Activated CD8-positive, alpha-beta T cell treated with anti-CD3 and anti-CD28 coated beads for 36 hours (primary cell): ENCODE data around the gene ACADS. TPM values are rescaled to one million over a fixed set of nuclear protein-coding genes. Genes with fewer than 3 reads are reported as not detected.

Source experiments
- ATAC-seq: fragments of 200-7000 bp; cut with Tn5 transposase; one replicate; pipeline ENCODE4 v1.10.0; 2021; ENCODE audit warnings: mild to moderate bottlenecking, moderate library complexity
- CTCF ChIA-PET: fragments of 350-600 bp; sonication (Branson Sonifier 250); formaldehyde crosslinking; loops from one replicate; lab custom pipeline; 2021; ENCODE audit warnings: antibody characterized with exemption; lab: Charles Lee
- POLR2A ChIA-PET: fragments of 350-600 bp; sonication (Branson Sonifier 250); formaldehyde crosslinking; loops from one replicate; lab custom pipeline; 2021; ENCODE audit warnings: antibody characterized with exemption; lab: Charles Lee
- DNase-seq: peaks from one replicate; pipeline ENCODE4 v3.0.0-alpha.2; 2020
- H3K27ac Mint-ChIP-seq: one replicate; pipeline ENCODE4 v1.8.0; 2021; ENCODE audit warnings: mild to moderate bottlenecking, mixed read lengths
- H3K27me3 Mint-ChIP-seq: one replicate; pipeline ENCODE4 v1.8.0; 2021; ENCODE audit warnings: mixed read lengths
- H3K36me3 Mint-ChIP-seq: one replicate; pipeline ENCODE4 v1.8.0; 2021; ENCODE audit warnings: low read depth, mixed read lengths
- H3K4me1 Mint-ChIP-seq: one replicate; pipeline ENCODE4 v1.8.0; 2021; ENCODE audit warnings: low read depth, mixed read lengths
- H3K4me3 Mint-ChIP-seq: one replicate; pipeline ENCODE4 v1.8.0; 2021; ENCODE audit warnings: mild to moderate bottlenecking, moderate library complexity, mixed read lengths
- H3K9me3 Mint-ChIP-seq: one replicate; pipeline ENCODE4 v1.8.0; 2021; ENCODE audit warnings: mixed read lengths
- intact Hi-C: fragments of 100-400 bp; cut with micrococcal nuclease; formaldehyde crosslinking; loops from one replicate; pipeline ENCODE4 v1.10.0; 2022
- total RNA-seq, 2 experiments: library from RNA; stranded (reverse); gene quantifications; one replicate each; pipeline ENCODE4 v1.2.3, GENCODE V29; 2021
- TF ChIP-seq, protein P1 (sequence below): fragments of 200-600 bp; IDR thresholded peaks from one replicate; pipeline ENCODE4 v1.8.0; 2022; ENCODE audit warnings: antibody characterized with exemption, mild to moderate bottlenecking

ACADS gene
- total RNA-seq, 2 experiments from 2014 or later, result 17.4 to 18.1 TPM

GRCh38 chr12:120684523-120684932 lies 41.1 kb upstream of the ACADS start:
- POLR2A ChIA-PET, result no interaction called here
- intact Hi-C loops, result no loop called here
- no peak for DNase-seq

GRCh38 chr12:120685522-120685921 lies 40.1 kb upstream of the ACADS start:
- POLR2A ChIA-PET, result no interaction called here
- peaks cover 25% of the 10 kb centered on the region for H3K4me1 Mint-ChIP-seq
- H3K9me3 Mint-ChIP-seq, result no peaks in the 10 kb centered on the region
- ATAC-seq (no peak), DNase-seq (no peak)
- no peaks in the 10 kb centered on the region for H3K27me3 Mint-ChIP-seq
- CTCF ChIA-PET, result interaction anchor here (6.3 kb wide), 1 partner anchor 38 kb away, joined by 45 read pairs; no protein-coding TSS in a partner anchor
- peak overlapping the region; percentile 82 for H3K4me3 Mint-ChIP-seq
- peaks cover 9% of the 10 kb centered on the region for H3K36me3 Mint-ChIP-seq
- no peak overlapping the region for H3K27ac Mint-ChIP-seq
- intact Hi-C loops, result no loop called here
- TF ChIP-seq, protein P1, sequence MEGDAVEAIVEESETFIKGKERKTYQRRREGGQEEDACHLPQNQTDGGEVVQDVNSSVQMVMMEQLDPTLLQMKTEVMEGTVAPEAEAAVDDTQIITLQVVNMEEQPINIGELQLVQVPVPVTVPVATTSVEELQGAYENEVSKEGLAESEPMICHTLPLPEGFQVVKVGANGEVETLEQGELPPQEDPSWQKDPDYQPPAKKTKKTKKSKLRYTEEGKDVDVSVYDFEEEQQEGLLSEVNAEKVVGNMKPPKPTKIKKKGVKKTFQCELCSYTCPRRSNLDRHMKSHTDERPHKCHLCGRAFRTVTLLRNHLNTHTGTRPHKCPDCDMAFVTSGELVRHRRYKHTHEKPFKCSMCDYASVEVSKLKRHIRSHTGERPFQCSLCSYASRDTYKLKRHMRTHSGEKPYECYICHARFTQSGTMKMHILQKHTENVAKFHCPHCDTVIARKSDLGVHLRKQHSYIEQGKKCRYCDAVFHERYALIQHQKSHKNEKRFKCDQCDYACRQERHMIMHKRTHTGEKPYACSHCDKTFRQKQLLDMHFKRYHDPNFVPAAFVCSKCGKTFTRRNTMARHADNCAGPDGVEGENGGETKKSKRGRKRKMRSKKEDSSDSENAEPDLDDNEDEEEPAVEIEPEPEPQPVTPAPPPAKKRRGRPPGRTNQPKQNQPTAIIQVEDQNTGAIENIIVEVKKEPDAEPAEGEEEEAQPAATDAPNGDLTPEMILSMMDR, result no peak

More at GRCh38 chr12:120684523-120684932, 41.1 kb upstream of the ACADS start:
- TF ChIP-seq, protein P1, result no peak
- CTCF ChIA-PET, result no interaction called here
- no peaks in the 10 kb centered on the region for H3K9me3 Mint-ChIP-seq
- H3K27me3 Mint-ChIP-seq, result no peaks in the 10 kb centered on the region
- no peak for ATAC-seq
- peaks cover 17% of the 10 kb centered on the region for H3K4me1 Mint-ChIP-seq
- H3K36me3 Mint-ChIP-seq, result peaks cover 6% of the 10 kb centered on the region
- H3K27ac Mint-ChIP-seq, result no peak overlapping the region
- H3K4me3 Mint-ChIP-seq, result no peak overlapping the region

- CTCF ChIA-PET, result interaction anchor here (6.3 to 6.4 kb wide), 2 partner anchors 38 to 104 kb away, joined by 28 to 45 read pairs; partner anchors contain the start of gene POP5
- no peaks in the 10 kb centered on the region for H3K9me3 Mint-ChIP-seq
- ATAC-seq (peak; percentile 79), DNase-seq (peak; percentile 99)
- intact Hi-C loops, result no loop called here
- H3K4me3 Mint-ChIP-seq, result peak overlapping the region; percentile 82
- TF ChIP-seq, protein P1, result no peak
- peaks cover 31% of the 10 kb centered on the region for H3K4me1 Mint-ChIP-seq
- no peaks in the 10 kb centered on the region for H3K27me3 Mint-ChIP-seq
- peak overlapping the region; percentile 93 for H3K27ac Mint-ChIP-seq
- POLR2A ChIA-PET, result interaction anchor here (0.7 to 1.1 kb wide), 3 partner anchors 12 to 394 kb away, joined by 3 read pairs; partner anchors contain the start of genes RNU4-1 and UNC119B
- H3K36me3 Mint-ChIP-seq, result peaks cover 12% of the 10 kb centered on the region
Observed at GRCh38 chr12:120686151-120686689, 39.4 kb upstream of the ACADS start.

GRCh38 chr12:120686690-120687577 lies 38.7 kb upstream of the ACADS start, which contains the start of gene MLEC:
Gene MLEC (plus strand): TSS chr12:120687149. CDS start chr12:120687297, 148 bp downstream.
- Mint-ChIP-seq H3K4me1 (peaks cover 36% of the 10 kb centered on the region), H3K9me3 (no peaks in the 10 kb centered on the region), H3K27ac (peak within 1 kb of the TSS; percentile 93), H3K27me3 (no peaks in the 10 kb centered on the region), H3K36me3 (peaks cover 12% of the 10 kb centered on the region), H3K4me3 (peak within 1 kb of the TSS; percentile 92)
- DNase-seq, result peak; percentile 99
- CTCF ChIA-PET, result interaction anchor here (1.4 to 6.4 kb wide), 3 partner anchors 11 to 104 kb away, joined by 6 to 45 read pairs (median 28); partner anchors contain the start of gene POP5
- TF ChIP-seq, protein P1, result no peak
- ATAC-seq, result peak; percentile 87
- intact Hi-C loops, result no loop called here
- POLR2A ChIA-PET, result interaction anchor here (0.7 to 1.5 kb wide), 5 partner anchors 11 to 394 kb away, joined by 3 to 5 read pairs (median 3); partner anchors contain the start of genes POP5, RNU4-1 and UNC119B
